Keratinocyte (primary cell): ENCODE data around the gene NFE2L1. TPM values are rescaled to one million over a fixed set of nuclear protein-coding genes. Genes with fewer than 3 reads are reported as not detected.

Experiments used
- DNase-seq: peaks from one replicate; pipeline ENCODE4 v3.0.0-alpha.2; 2011; ENCODE audit warnings: low read depth, missing footprints, low spot score
- FAIRE-seq: peaks from 2 replicates; lab custom pipeline; 2011; peaks lifted over from hg19 to GRCh38; lab: Jason Lieb, UNC
- H2AFZ ChIP-seq: 2 replicates; pipeline ENCODE4 v1.6.0; 2012; ENCODE audit warnings: low read length, control low read depth, inconsistent platforms; ENCODE audit not compliant: control insufficient read depth
- H3K27ac ChIP-seq: 2 replicates; pipeline ENCODE4 v1.5.1; 2011; ENCODE audit warnings: low read length; ENCODE audit not compliant: control insufficient read depth, insufficient read depth
- H3K27me3 ChIP-seq: 3 replicates; pipeline ENCODE4 v1.6.0; 2011; ENCODE audit warnings: low read length; ENCODE audit not compliant: control insufficient read depth, insufficient read depth; ENCODE audit errors: extremely low read depth
- H3K36me3 ChIP-seq, 2 experiments: 2 replicates in 1 of 2; 3 replicates in 1 of 2; pipeline ENCODE4 v1.5.1; 2011; ENCODE audit warnings: low read length in 2 of 2, mild to moderate bottlenecking in 1 of 2; ENCODE audit not compliant: control insufficient read depth in 2 of 2, insufficient read depth in 2 of 2; ENCODE audit errors: extremely low read depth in 1 of 2
- H3K4me1 ChIP-seq: 3 replicates; pipeline ENCODE4 v1.5.1; 2011; ENCODE audit warnings: low read length; ENCODE audit not compliant: control insufficient read depth, insufficient read depth; ENCODE audit errors: extremely low read depth
- H3K4me2 ChIP-seq: 3 replicates; pipeline ENCODE4 v1.6.0; 2011; ENCODE audit warnings: low read depth, low read length; ENCODE audit not compliant: control insufficient read depth, insufficient read depth; ENCODE audit errors: extremely low read depth
- H3K4me3 ChIP-seq, 3 experiments: fragments of 200-600 bp in 1 of 3; sonication (generic) in 1 of 3; 2 replicates in 2 of 3; 3 replicates in 1 of 3; pipeline ENCODE4 v1.5.1; 2011 to 2016; ENCODE audit warnings: low read length in 3 of 3, mild to moderate bottlenecking in 3 of 3, control low read depth in 2 of 3, inconsistent platforms in 1 of 3, low read depth in 1 of 3, mixed read lengths in 1 of 3, mixed run types in 1 of 3, moderate library complexity in 1 of 3; ENCODE audit not compliant: control insufficient read depth in 2 of 3, insufficient read depth in 2 of 3; ENCODE audit errors: extremely low read depth in 1 of 3
- H3K79me2 ChIP-seq: 2 replicates; pipeline ENCODE4 v1.6.0; 2012; ENCODE audit warnings: low read length; ENCODE audit not compliant: control insufficient read depth, insufficient read depth
- H3K9ac ChIP-seq: 3 replicates; pipeline ENCODE4 v1.6.0; 2011; ENCODE audit warnings: low read length; ENCODE audit not compliant: control insufficient read depth, insufficient read depth; ENCODE audit errors: extremely low read depth
- H3K9me1 ChIP-seq: 3 replicates; pipeline ENCODE4 v1.6.0; 2011; ENCODE audit warnings: low read length; ENCODE audit not compliant: control insufficient read depth, insufficient read depth; ENCODE audit errors: extremely low read depth
- H3K9me3 ChIP-seq: 2 replicates; pipeline ENCODE4 v1.5.1; 2012; ENCODE audit warnings: low read depth, low read length; ENCODE audit not compliant: control insufficient read depth
- H4K20me1 ChIP-seq: 3 replicates; pipeline ENCODE4 v1.6.0; 2011; ENCODE audit warnings: low read length; ENCODE audit not compliant: control insufficient read depth, insufficient read depth; ENCODE audit errors: extremely low read depth
- EZH2 ChIP-seq: IDR thresholded peaks from one replicate; pipeline ENCODE4 v1.6.1; 2012; ENCODE audit warnings: inconsistent platforms, mild to moderate bottlenecking, low read length, moderate library complexity
- dilution Hi-C: fragments of 300-500 bp; cut with MboI; formaldehyde crosslinking; loops from one replicate; pipeline ENCODE4 v1.7.0; 2020; ENCODE audit warnings: low sequenced_read_pairs; ENCODE audit not compliant: extremely low pct_ligation_motif_present
- polyA plus RNA-seq, 5 experiments: library from polyadenylated mRNA; depleted of rRNA in 3 of 5; stranded (reverse) in 3 of 5; stranded (forward) in 1 of 5; unstranded in 1 of 5; fragments of >200 nt; gene quantifications; 1 replicate in 1 of 5; 2 replicates in 3 of 5; 3 replicates in 1 of 5; pipeline versions ENCODE4 v1.2.1 to v1.2.3, GENCODE V29; 2011 to 2012; ENCODE audit warnings: missing spikeins in 2 of 5, low read depth in 1 of 5, low replicate concordance in 1 of 5
- TF ChIP-seq, protein P1 (sequence below), 3 experiments: IDR thresholded peaks in 1 of 3; conservative IDR thresholded peaks in 1 of 3; optimal IDR thresholded peaks in 1 of 3; 2 replicates in 2 of 3; 3 replicates in 1 of 3; pipeline versions ENCODE3 to v1.5.1; 2011; ENCODE audit warnings: low read length in 3 of 3, mild to moderate bottlenecking in 3 of 3, moderate library complexity in 2 of 3, control low read depth in 1 of 3, inconsistent platforms in 1 of 3; ENCODE audit not compliant: insufficient read depth in 2 of 3; ENCODE audit errors: extremely low read depth in 1 of 3

The NFE2L1 gene
- polyA plus RNA-seq, 1 donor (not counting 4 experiments of a cell fraction or from before 2014, with no cell fraction given) = 208 TPM

DNA sequence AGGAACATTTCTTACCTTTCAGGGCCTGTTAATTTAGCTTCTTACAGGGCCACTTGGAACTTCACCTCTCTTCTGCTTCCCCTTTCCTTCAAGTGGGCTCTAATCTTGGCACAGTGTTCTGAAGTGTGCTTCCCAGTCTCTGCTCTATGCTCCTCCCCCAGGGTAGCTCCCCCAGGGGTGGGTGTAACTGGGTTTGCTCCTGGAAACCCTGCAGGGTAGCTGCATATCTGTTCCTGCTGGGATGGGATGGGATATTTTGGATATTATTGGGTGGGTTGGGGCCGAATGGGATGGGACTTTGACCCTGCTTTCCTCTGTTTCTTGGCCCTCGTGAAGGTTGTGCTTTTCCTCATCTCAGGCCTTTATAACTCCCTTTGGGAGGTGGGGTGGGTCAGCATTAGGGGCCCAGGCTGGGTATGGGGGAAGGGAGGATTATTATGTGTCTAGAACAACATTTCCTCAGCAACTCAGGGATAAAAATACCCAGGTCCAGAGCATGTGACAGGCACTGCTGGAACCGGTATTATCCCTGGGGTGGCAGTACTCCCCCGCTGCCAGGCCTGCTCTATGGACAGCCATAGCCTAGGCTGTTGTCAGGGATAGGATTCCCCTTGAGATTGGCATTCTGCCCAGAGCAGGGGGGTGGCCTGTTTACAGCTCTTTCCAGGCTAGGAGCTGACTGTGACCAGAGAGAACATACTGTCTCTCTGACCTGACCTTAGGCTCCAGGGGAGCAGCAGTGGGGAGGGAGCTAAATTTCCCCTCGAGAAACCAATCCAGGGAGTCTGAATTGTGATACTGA lies 5.0 kb downstream of the NFE2L1 start:
- peak overlapping the region; percentile 49 to 86 (median 72) for H3K4me3 ChIP-seq
- FAIRE-seq = no peak
- peak overlapping the region; percentile 93 for H3K27ac ChIP-seq
- TF ChIP-seq, protein P1, sequence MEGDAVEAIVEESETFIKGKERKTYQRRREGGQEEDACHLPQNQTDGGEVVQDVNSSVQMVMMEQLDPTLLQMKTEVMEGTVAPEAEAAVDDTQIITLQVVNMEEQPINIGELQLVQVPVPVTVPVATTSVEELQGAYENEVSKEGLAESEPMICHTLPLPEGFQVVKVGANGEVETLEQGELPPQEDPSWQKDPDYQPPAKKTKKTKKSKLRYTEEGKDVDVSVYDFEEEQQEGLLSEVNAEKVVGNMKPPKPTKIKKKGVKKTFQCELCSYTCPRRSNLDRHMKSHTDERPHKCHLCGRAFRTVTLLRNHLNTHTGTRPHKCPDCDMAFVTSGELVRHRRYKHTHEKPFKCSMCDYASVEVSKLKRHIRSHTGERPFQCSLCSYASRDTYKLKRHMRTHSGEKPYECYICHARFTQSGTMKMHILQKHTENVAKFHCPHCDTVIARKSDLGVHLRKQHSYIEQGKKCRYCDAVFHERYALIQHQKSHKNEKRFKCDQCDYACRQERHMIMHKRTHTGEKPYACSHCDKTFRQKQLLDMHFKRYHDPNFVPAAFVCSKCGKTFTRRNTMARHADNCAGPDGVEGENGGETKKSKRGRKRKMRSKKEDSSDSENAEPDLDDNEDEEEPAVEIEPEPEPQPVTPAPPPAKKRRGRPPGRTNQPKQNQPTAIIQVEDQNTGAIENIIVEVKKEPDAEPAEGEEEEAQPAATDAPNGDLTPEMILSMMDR (optimal IDR thresholded peaks at IDR 0.05 in 1 of 3, IDR thresholded peaks at IDR 0.05 in 1 of 3, conservative IDR thresholded peaks at IDR 0.05 in 1 of 3; ENCODE audit: extremely low read depth in 1 of 3, insufficient read depth in 2 of 3, low read length in 3 of 3) = no peak
- TF ChIP-seq EZH2 = no peak
- H3K27me3 ChIP-seq = no peaks in the 10 kb centered on the region
- peak overlapping the region; percentile 67 for H3K4me2 ChIP-seq
- H3K36me3 ChIP-seq = peaks cover 23 to 54% of the 10 kb centered on the region in 2 experiments
- peaks cover 2% of the 10 kb centered on the region for H3K9me1 ChIP-seq
- H3K4me1 ChIP-seq = peaks cover 62% of the 10 kb centered on the region
- peak overlapping the region; percentile 64 for H3K9ac ChIP-seq
- peaks cover 16% of the 10 kb centered on the region for H4K20me1 ChIP-seq
- dilution Hi-C loops = no loop called here
- peaks cover 79% of the 10 kb centered on the region for H3K79me2 ChIP-seq
- no peak for DNase-seq
- no peaks in the 10 kb centered on the region for H3K9me3 ChIP-seq
- H2AFZ ChIP-seq = no peak overlapping the region

DNA sequence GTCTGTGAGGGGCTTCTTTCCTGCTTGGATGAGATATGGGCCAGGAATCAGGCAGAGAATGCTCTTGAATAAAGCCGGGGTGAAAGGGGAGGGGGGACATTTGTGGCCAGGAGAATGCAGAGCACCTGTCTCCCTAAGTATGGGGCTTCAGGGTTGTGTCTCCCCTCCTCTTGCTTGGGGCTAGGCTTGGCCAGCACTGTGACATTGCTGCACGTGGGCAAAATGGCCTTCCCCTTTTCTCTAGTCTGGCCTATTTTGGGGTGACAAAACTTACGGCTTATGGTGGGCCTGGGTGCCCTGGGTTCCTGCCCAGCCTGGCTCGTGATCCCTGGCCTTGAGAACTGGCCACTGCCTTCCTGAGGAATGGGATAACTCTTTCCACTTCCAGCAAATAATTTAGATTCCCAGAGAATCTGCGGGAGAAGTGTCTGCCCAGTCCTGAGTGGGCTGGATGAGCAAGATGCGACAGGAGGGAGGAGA lies 5.6 kb downstream of the NFE2L1 start:
- dilution Hi-C loops = no loop called here
- FAIRE-seq (no peak), DNase-seq (no peak)
- H3K36me3 ChIP-seq = peaks cover 28 to 60% of the 10 kb centered on the region in 2 experiments
- H3K27ac ChIP-seq = peak overlapping the region; percentile 93
- H3K27me3 ChIP-seq = no peaks in the 10 kb centered on the region
- H3K9me3 ChIP-seq = no peaks in the 10 kb centered on the region
- peaks cover 83% of the 10 kb centered on the region for H3K79me2 ChIP-seq
- H3K9me1 ChIP-seq = peaks cover 2% of the 10 kb centered on the region
- peak overlapping the region; percentile 64 for H3K9ac ChIP-seq
- peak overlapping the region; percentile 12 to 86 (median 72) for H3K4me3 ChIP-seq
- peak overlapping the region; percentile 67 for H3K4me2 ChIP-seq
- peaks cover 16% of the 10 kb centered on the region for H4K20me1 ChIP-seq
- H2AFZ ChIP-seq = no peak overlapping the region
- H3K4me1 ChIP-seq = peaks cover 62% of the 10 kb centered on the region
- TF ChIP-seq EZH2 = no peak
- TF ChIP-seq, protein P1 (optimal IDR thresholded peaks at IDR 0.05 in 1 of 3, IDR thresholded peaks at IDR 0.05 in 1 of 3, conservative IDR thresholded peaks at IDR 0.05 in 1 of 3; ENCODE audit: extremely low read depth in 1 of 3, insufficient read depth in 2 of 3, low read length in 3 of 3) = no peak
